ENCODE results near the gene SH2D4B. TPM values are rescaled to one million over a fixed set of nuclear protein-coding genes. Genes with fewer than 3 reads are reported as not detected.

Gene SH2D4B
- total RNA-seq, 2 donors from 2014 or later, result not detected

GRCh38 chr10:80579181-80579763 lies 41.6 kb downstream of the SH2D4B start:
- no peak for ATAC-seq
- intact Hi-C loops (cut with DNase I, micrococcal nuclease), result no loop called here
- no peak for DNase-seq

DNA sequence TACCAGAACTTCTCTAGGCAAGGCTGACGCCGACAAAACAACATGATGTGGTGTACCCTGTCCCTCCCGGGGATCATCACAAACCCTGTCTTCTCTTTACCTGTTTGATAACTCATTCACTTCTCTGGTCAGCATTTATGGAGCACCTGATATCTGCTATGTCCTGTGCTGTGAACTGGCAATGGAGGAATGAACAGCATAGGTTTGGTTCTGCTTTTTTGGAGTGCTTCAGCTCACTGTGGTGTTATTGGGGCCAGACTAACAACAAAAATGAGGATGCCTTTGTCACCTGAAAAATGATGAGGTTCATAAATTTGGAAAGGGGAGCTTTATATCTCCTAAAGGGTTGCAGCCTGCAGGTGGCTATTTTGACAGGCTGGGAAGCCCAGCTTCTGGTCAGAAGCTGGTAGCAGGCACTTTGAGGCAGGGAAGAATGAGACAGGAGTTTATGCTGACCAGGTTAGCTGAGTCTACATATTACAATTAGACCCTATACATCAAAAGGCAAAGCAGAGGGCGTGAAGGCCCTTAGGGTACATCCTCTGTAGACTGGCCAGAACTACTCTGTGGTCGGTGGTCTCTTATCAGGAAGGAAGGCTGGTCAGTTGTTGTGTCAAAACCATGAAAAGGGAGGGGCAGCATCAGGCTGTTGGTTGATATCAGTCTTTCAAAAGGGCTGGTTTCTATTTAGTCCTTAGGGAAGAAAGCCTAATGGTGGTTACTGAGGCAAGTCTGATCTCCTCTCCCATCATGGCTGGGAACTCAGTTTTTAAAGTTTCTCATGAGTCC lies 42.3 kb downstream of the SH2D4B start:
- intact Hi-C loops (cut with DNase I, micrococcal nuclease), result no loop called here
- ATAC-seq (no peak), DNase-seq (no peak)

DNA sequence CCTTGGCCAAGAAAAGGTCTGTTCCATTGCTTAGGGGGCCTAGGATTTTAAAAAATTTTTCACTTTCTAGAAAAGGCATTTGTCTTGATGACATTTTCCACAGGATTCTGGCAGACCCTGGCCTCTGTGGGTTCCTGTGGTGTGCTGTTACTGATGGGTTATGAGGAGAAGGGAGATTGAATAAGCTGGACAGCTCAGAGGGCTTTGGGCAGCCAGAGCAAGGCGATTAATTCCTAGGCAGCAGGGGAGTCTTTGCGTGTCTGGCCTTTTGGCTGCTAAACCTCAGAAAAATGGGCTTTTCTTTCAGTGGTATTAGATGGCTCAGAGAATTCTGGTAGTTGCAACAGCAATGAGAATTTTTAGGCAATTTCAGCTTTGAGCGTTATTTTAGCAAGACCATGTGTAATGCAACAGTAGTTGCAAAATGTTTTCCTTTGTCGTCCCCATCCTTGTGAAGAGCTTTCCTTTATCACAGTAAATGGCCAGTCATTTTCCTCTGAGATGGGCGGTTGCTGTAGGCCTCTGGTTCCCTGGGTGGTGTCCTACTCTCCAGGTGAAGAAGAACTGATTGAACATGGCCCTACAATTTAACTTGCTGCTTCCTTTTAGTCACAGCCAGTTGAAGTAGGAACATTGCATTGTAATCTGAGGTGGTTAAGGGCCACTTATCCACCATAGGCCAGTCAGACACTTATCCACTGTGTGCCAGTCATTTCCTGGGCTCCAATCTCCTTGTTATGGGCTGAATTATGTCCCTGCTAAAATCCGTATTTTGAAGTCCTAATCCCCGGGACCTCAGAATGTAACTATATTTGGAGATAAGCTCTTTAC lies 43.2 kb downstream of the SH2D4B start:
- intact Hi-C loops (cut with DNase I, micrococcal nuclease), result no loop called here
- peak; percentile 41 for ATAC-seq
- DNase-seq, result no peak

GRCh38 chr10:80581469-80581835 lies 43.8 kb downstream of the SH2D4B start:
- peak; percentile 69 to 78 for DNase-seq
- ATAC-seq, result peak; percentile 97
- intact Hi-C loops (cut with DNase I, micrococcal nuclease), result no loop called here

- ATAC-seq (no peak), DNase-seq (no peak)
- intact Hi-C loops (cut with DNase I, micrococcal nuclease), result no loop called here
These were observed 44.7 kb downstream of the SH2D4B start for GRCh38 chr10:80582286-80582960.

- ATAC-seq (no peak), DNase-seq (no peak)
- intact Hi-C loops (cut with DNase I, micrococcal nuclease), result no loop called here
These were observed 46.0 kb downstream of the SH2D4B start for GRCh38 chr10:80583685-80584084.

DNA sequence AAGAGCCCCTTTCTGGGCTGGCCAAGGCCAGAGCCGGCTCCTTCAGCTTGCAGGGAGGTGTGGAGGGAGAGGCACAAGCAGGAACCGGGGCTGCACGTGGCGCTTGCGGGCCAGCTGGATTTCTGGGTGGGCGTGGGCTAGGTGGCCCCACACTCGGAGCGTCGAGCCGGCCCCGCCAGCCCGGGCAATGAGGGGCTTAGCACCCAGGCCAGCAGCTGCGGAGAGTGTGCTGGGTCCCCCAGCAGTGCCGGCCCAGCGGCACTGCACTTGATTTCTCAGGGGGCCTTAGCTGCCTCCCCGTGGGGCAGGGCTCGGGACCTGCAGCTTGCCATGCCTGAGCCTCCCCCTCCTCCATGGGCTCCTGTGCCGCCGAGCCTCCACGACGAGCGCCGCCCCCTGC lies 48.1 kb downstream of the SH2D4B start:
- DNase-seq (no peak), ATAC-seq (no peak)
- intact Hi-C loops (cut with DNase I, micrococcal nuclease), result no loop called here

GRCh38 chr10:80588546-80588945 lies 50.8 kb downstream of the SH2D4B start:
- intact Hi-C loops (cut with DNase I, micrococcal nuclease), result no loop called here
- DNase-seq (no peak), ATAC-seq (no peak)

DNA sequence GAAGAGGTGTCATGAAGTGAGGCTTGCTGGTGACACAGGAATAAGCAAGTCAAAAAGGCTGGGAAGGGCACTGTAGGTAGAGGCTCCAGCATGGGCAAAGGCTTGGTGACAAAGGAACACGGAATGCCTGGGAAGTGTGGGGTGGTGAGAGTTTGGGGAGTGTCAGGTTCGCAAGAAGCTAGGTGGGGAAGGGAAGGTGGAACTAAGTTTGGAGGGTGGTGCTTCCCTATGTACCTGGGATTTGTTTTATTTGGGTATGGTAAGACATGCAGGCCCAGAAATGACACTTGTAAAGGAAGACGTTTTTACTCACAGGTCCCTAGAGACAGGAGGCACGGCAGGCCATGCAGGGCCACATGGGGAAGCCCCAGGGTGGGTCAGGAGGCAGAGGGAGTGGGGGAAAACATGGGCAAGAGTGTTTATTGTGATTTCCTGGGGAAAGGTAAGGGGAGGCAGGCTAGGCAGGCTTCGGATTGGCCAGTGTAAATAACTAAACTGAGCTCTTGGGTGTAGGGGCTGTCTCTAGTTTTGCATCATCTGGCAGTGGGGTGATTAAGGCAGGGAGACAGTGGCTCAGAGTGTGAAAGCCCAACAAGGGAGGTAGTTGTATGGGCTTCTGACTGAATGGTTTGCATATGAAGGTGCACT lies 52.1 kb downstream of the SH2D4B start:
- ATAC-seq (no peak), DNase-seq (no peak)
- intact Hi-C loops (cut with DNase I, micrococcal nuclease), result no loop called here

DNA sequence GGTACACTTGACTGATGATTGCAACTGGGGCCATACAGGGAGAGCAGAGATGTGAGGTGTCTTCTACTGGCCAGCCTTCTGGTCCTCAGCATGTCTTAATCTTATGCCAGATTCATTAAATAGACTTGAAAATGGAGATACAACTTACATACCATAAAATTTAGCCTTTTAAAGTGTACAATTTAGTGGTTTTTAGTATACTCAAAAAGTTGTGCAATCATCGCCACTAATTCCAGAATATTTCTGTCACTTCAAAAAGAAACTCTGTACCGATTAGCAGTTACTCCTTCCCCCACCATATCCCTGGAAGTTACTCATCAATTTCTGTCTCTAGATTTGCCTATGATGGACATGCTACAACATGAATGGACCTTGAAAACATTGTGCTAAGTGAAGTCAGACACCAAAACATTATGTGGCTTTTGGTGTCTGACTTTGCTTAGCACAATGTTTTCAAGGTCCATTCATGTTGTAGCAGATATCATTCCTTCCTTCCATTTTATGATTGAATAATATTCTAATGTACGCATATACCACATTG lies 53.0 kb downstream of the SH2D4B start:
- intact Hi-C loops (cut with DNase I, micrococcal nuclease), result no loop called here
- no peak for ATAC-seq
- no peak for DNase-seq

GRCh38 chr10:80596391-80597257 lies 58.9 kb downstream of the SH2D4B start:
- ATAC-seq (peak; percentile 71), DNase-seq (peak; percentile 32 to 43)
- intact Hi-C loops (cut with DNase I, micrococcal nuclease), result no loop called here

DNA sequence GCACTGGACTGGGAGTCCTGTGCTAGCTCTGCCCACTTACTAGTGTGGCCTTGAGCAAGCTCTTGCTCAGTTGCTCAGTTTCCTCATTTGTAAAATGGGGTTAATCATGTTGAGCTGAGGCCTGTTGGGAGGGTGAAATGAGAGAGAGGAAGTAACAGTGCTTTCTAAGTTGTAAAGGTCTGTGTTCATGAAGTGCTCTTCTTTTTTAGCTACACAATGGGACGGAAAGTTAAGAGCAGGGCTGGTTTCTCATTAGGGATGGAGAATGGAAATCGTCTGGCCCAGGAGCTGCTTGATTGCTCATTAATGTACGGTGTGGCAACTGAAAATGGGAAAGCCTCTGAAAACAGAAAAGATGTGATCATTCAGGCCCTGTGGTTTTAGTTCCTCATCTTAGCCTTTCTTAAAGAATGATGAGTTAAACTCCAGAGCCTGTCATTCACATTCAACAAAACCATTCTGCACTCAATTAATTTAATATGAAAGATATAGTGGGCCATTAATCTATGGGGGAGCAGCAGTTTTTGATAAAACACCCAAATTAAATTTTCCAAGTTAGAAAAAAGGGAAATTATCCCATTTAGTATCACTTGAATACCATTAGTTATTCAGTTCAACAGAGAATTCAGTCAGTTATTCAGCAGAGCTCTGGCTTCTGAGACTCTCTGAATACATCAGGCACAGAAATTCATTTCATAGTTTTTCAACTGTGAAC lies 60.5 kb downstream of the SH2D4B start:
- intact Hi-C loops (cut with DNase I, micrococcal nuclease), result no loop called here
- no peak for ATAC-seq
- DNase-seq, result no peak

DNA sequence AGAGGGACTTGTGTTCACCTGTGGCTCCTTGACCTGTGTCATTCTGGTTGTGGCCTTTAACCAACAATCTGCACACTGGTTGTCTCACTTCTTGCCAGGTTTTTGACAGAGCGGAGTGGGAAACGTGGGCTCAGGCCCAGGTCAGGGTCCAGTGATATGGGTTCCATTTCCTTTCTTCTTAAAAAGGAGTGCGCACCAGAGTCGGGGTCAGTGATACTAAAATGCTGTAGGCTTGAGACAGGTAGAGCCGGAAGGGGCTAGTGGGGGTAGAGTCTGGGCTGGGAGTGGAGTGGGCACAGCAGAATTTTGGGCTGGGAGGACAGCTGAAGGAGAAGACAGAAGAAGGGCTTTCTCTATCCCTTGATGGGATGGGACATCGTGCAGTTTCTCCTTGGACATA lies 61.2 kb downstream of the SH2D4B start:
- DNase-seq (no peak), ATAC-seq (no peak)
- intact Hi-C loops (cut with DNase I, micrococcal nuclease), result no loop called here

DNA sequence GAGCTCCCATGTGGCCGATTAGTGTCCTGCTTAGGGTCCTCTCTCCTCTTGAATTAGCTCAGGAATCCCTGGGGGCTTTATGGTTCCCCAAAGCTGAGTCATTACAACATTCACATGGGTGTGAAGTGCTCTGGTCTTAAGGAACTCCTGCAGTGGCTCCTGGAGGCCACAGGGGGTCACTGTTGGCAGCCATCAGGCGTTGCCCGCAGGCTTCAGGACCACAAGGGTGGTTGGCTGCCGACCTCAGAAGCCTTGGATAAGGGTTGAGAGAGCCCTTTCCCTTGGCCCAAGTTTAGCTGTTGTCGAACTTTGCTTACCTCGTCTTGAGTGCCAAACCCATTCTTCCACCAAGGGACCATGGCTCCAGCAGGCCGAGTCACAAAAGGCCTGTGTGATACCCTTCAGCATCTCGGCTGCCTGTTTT lies 61.7 kb downstream of the SH2D4B start:
- ATAC-seq (peak; percentile 66), DNase-seq (peak in 1 of 2 donors; percentile 35)

GRCh38 chr10:80600256-80600655 lies 62.6 kb downstream of the SH2D4B start:
- no peak for ATAC-seq
- intact Hi-C loops (cut with DNase I, micrococcal nuclease), result no loop called here
- no peak for DNase-seq

More for the DNA sequence above, 61.7 kb downstream of the SH2D4B start:
- intact Hi-C loops (cut with DNase I, micrococcal nuclease), result no loop called here

DNA sequence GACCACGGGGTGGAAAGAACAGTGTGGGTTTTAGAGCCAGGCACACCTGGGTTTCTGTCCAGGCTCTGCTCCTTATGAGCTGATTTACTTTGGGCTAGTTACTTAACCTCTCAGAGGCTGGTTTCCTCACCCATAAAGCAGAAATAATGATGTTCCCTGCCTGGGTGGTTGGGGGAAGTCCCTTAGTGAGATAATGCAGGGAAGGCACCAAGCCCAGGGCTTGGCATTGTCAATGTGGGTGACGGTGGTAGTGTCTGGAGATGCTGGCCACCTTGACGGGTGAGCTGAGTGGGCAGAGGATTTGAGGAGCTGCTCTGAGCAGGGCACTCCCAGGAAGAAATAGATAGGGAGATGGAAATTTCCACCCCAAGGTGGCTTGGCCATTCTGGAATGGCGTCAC lies 65.2 kb downstream of the SH2D4B start:
- intact Hi-C loops (cut with DNase I, micrococcal nuclease), result no loop called here
- DNase-seq (no peak), ATAC-seq (no peak)

GRCh38 chr10:80603516-80603915 lies 65.8 kb downstream of the SH2D4B start:
- ATAC-seq (no peak), DNase-seq (no peak)
- intact Hi-C loops (cut with DNase I, micrococcal nuclease), result no loop called here
